OCI-LY3 (cell line): ENCODE results near the gene TEDC2.

ENCODE experiments used
- H2AFZ ChIP-seq: fragments of 200-600, 300-600 bp; shearing (Covaris generic); 2 replicates; pipeline ENCODE4 v1.6.0; 2014; ENCODE audit warnings: antibody characterized with exemption, low read depth, low read length
- H3K27ac ChIP-seq: fragments of 200-600, 300-600 bp; sonication (generic); 2 replicates; pipeline ENCODE4 v1.5.1; 2014; ENCODE audit warnings: mild to moderate bottlenecking, low read length, moderate library complexity, mixed read lengths
- H3K27me3 ChIP-seq: fragments of 200-600, 300-600 bp; sonication (generic); 2 replicates; pipeline ENCODE4 v1.6.1; 2014; ENCODE audit warnings: low read depth, low read length, mixed read lengths
- H3K36me3 ChIP-seq: fragments of 200-600, 300-600 bp; sonication (generic); replicated peaks from 2 replicates; pipeline ENCODE3; 2014; ENCODE audit warnings: low read depth, low read length, mixed read lengths
- H3K4me1 ChIP-seq: fragments of 300-600, 200-600 bp; sonication (generic); 2 replicates; pipeline ENCODE4 v1.6.1; 2014; ENCODE audit warnings: low read length, mixed read lengths
- H3K4me2 ChIP-seq: fragments of 200-600, 300-600 bp; sonication (generic); 2 replicates; pipeline ENCODE4 v1.6.1; 2014; ENCODE audit warnings: low read length, mixed read lengths
- H3K4me3 ChIP-seq: fragments of 300-600, 200-600 bp; sonication (generic); 2 replicates; pipeline ENCODE4 v1.5.1; 2014; ENCODE audit warnings: antibody characterized with exemption, mild to moderate bottlenecking, low read length, moderate library complexity
- H3K79me2 ChIP-seq: fragments of 300-600, 200-600 bp; shearing (Covaris generic); 2 replicates; pipeline ENCODE4 v1.6.1; 2014; ENCODE audit warnings: mild to moderate bottlenecking, low read length, mixed read lengths
- H3K9ac ChIP-seq: fragments of 300-600, 200-600 bp; shearing (Covaris generic); 2 replicates; pipeline ENCODE4 v1.6.0; 2014; ENCODE audit warnings: mild to moderate bottlenecking, low read length, moderate library complexity
- H3K9me3 ChIP-seq: fragments of 200-600, 300-600 bp; shearing (Covaris generic); 2 replicates; pipeline ENCODE4 v1.6.1; 2014; ENCODE audit warnings: low read length, mixed read lengths; ENCODE audit not compliant: insufficient read depth
- H4K20me1 ChIP-seq: fragments of 200-600, 300-600 bp; sonication (generic); 2 replicates; pipeline ENCODE4 v1.6.1; 2016; ENCODE audit warnings: low read length, mixed read lengths; ENCODE audit not compliant: insufficient read depth
- CTCF ChIP-seq: fragments of 200-600, 300-600 bp; sonication (generic); IDR thresholded peaks from 2 replicates; pipeline ENCODE4 v1.5.1; 2014; ENCODE audit warnings: antibody characterized with exemption, low read length, low read depth
- EZH2phosphoT487 ChIP-seq: fragments of 200-600 bp; shearing (Covaris generic); IDR thresholded peaks from 2 replicates; pipeline ENCODE4 v1.6.1; 2018; ENCODE audit warnings: antibody characterized with exemption, mixed run types, low read depth

The TEDC2 gene

DNA sequence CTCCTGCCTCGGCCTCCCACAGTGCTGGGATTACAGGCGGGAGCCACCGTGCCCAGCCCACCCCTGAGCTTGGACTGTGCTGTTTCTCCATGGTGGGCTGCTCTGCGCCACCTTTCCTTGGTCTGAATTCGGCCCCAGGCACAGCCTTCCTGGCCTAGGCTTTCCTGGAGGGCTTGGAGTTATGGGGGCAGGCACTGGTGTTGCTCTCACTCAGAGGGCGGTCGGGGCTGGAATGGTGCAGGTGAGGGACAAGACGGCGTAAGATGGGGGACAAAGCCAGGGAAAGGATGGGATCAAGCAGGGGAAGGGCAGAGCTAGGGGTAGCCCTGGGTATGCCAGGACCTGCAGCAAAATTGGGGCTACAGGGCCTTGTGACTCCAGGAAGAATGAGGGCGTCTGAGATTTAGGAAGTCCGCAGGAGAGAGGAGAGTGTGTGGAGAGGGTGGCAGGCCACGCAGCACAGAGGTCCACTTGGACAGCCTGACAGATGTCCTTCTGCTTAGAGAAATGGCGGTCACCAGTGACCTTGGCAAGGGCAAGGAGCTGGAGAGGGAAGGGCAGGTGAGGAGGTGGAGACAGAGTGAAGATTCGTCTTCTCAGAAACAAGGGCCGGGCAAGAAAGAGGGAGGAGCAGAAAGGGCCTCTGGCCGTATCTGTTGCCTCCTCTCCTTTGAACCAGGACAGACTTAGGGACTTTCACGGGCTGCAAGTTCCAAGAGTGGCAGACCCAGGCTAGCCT is 52.3 kb downstream of the TEDC2 start:
- Histone ChIP-seq H3K4me2 (no peak overlapping the region), H3K27ac (no peak overlapping the region)
- no peak for TF ChIP-seq CTCF
- no peak for TF ChIP-seq EZH2phosphoT487

DNA sequence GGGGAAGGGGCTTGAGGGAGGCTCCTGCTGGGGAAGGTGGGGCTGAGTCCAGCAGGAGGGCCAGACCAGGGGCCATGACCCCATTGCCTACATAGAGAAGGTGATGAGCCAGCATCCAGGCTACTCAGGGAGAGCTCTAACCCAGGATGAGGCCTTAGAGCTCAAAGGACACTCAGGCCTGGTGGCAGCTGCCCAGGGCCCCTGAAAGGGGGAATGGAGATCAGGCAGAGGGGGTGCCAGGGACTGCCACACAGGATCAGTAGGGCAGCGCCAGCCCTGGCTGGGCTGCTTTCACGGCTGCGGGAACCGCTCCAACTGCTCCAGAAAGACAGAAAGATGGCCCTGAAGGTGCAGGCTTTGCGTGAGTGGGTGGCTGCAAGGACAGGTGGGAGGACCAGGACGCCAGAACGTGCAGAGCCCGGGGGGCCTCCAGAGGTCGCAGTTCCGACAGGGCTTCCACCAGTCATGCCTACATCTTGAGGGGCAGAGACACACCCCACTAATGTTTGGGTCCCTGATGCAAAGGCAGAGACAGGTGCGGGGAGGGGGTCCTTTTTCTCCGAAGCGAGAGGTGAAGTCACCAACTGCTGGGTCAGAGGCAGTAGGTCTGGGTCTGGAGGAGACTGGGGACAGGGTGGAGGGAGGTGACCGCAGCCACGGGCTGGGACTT is 53.0 kb downstream of the TEDC2 start:
- Histone ChIP-seq H3K9ac (peak overlapping the region; percentile 97), H4K20me1 (peaks cover 35% of the 10 kb centered on the region), H3K27ac (peak overlapping the region; percentile 67), H3K9me3 (no peaks in the 10 kb centered on the region), H3K4me3 (peak overlapping the region; percentile 100), H3K4me2 (peak overlapping the region; percentile 89), H2AFZ (no peak overlapping the region), H3K4me1 (peaks cover 71% of the 10 kb centered on the region), H3K36me3 (peaks cover 5% of the 10 kb centered on the region), H3K27me3 (no peaks in the 10 kb centered on the region), H3K79me2 (peaks cover 43% of the 10 kb centered on the region)
- TF ChIP-seq EZH2phosphoT487 (no peak), CTCF (no peak)

More for the DNA sequence above, 52.3 kb downstream of the TEDC2 start:
- Histone ChIP-seq H4K20me1 (peaks cover 28% of the 10 kb centered on the region), H3K9me3 (no peaks in the 10 kb centered on the region), H3K27me3 (no peaks in the 10 kb centered on the region), H2AFZ (no peak overlapping the region), H3K79me2 (peaks cover 36% of the 10 kb centered on the region), H3K36me3 (peaks cover 5% of the 10 kb centered on the region), H3K9ac (no peak overlapping the region), H3K4me3 (no peak overlapping the region), H3K4me1 (peaks cover 78% of the 10 kb centered on the region)

- Histone ChIP-seq H3K4me3 (peak within 1 kb of the TSS; percentile 100), H4K20me1 (peaks cover 43% of the 10 kb centered on the region), H3K4me1 (peaks cover 63% of the 10 kb centered on the region), H3K27me3 (no peaks in the 10 kb centered on the region), H3K79me2 (peaks cover 51% of the 10 kb centered on the region), H3K9ac (peak within 1 kb of the TSS; percentile 97), H3K36me3 (peaks cover 5% of the 10 kb centered on the region), H2AFZ (no peak within 1 kb of the TSS), H3K9me3 (no peaks in the 10 kb centered on the region), H3K4me2 (peak within 1 kb of the TSS; percentile 100), H3K27ac (peak within 1 kb of the TSS; percentile 67)
- TF ChIP-seq CTCF: no peak
- no peak for TF ChIP-seq EZH2phosphoT487
Measured at GRCh38 chr16:2513405-2514332, 53.8 kb downstream of the TEDC2 start, which contains the start of gene ATP6V0C. Gene ATP6V0C, plus strand, starts transcription at chr16:2513952. Its CDS starts 152 bp downstream, at chr16:2514104.
